NB4 (cell line): ENCODE measurements around the gene TYW1B.
"Not testable (repeated sequence)": the region's sequence is repeated elsewhere in the genome, so short reads cannot be mapped to it uniquely, and the experiment has no call there.

Source experiments
- CTCF ChIP-seq: IDR thresholded peaks from one replicate; pipeline ENCODE4 v1.5.1; 2012; ENCODE audit warnings: low read depth, low read length
- MAX ChIP-seq: IDR thresholded peaks from 2 replicates; pipeline ENCODE4 v1.6.1; 2011; ENCODE audit warnings: low read depth, low read length
- MYC ChIP-seq: IDR thresholded peaks from 2 replicates; pipeline ENCODE4 v1.6.1; 2011; ENCODE audit warnings: low read depth, low read length
- POLR2A ChIP-seq: IDR thresholded peaks from 2 replicates; pipeline ENCODE4 v1.6.1; 2011; ENCODE audit warnings: mild to moderate bottlenecking; ENCODE audit not compliant: insufficient read length; ENCODE audit errors: extremely low read depth

GRCh38 chr7:72858846-72859400 is 30.9 kb upstream of the TYW1B start:
- TF ChIP-seq CTCF, POLR2A, MYC, MAX: not testable (repeated sequence)
